Bronchial epithelial cell (primary cell): ENCODE results near the gene MYO10. TPM values are rescaled to one million over a fixed set of nuclear protein-coding genes. Genes with fewer than 3 reads are reported as not detected.

ENCODE experiments used
- DNase-seq: peaks from one replicate; pipeline ENCODE4 v3.0.0-alpha.2; 2010; ENCODE audit warnings: low read depth
- FAIRE-seq: peaks from 2 replicates; lab custom pipeline; 2011; peaks lifted over from hg19 to GRCh38; lab: Jason Lieb, UNC
- H3K27me3 ChIP-seq: 2 replicates; pipeline ENCODE4 v1.5.1; 2011; ENCODE audit warnings: low read length; ENCODE audit not compliant: control insufficient read depth, insufficient read depth
- H3K36me3 ChIP-seq: 2 replicates; pipeline ENCODE4 v1.5.1; 2011; ENCODE audit warnings: low read length; ENCODE audit not compliant: control insufficient read depth, insufficient read depth
- H3K4me3 ChIP-seq: 2 replicates; pipeline ENCODE4 v1.5.1; 2011; ENCODE audit warnings: mild to moderate bottlenecking, low read depth, low read length, control low read depth
- total RNA-seq: library from RNA; depleted of rRNA; stranded (reverse); fragments of >200 nt; gene quantifications from 2 replicates; pipeline ENCODE4 v1.2.1, GENCODE V29; 2014
- TF ChIP-seq, protein P1 (sequence below): IDR thresholded peaks from 2 replicates; pipeline ENCODE4 v1.5.1; 2011; ENCODE audit warnings: mild to moderate bottlenecking, moderate library complexity, low read length, control low read depth, inconsistent platforms; ENCODE audit not compliant: insufficient read depth, severe bottlenecking

Gene MYO10
- total RNA-seq, 1 donor from 2014 or later, result 39.5 TPM

DNA sequence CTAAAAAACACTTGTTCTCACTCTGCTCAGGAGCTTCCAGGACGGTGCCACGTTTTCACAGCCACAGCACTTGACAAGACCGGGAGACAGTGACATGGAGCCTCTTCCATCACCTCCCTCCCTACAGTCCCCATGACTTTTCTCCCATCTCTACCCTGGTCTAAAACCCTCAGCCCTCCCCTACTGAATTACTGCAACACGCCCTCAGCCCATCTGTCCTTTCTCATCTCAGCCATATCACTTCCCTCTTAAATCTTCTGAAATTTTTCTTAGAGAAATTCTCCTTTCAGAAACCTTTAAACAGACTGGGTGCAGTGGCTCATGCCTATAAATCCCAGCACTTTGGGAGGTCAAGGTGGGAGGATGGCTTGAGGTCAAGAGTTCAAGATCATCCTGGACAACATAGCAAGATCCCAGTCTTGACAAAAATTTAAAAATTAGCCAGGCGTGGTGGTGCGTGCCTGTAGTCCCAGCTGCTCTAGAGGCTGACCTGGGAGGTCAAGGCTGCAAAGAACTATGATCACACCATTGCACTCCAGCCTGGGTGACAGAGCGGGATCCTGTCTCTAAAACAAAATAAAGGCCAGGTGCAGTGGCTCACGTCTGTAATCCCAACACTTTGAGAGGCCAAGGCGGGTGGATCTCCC is 125.8 kb downstream of the MYO10 start:
- H3K27me3 ChIP-seq, result no peaks in the 10 kb centered on the region
- H3K36me3 ChIP-seq, result no peaks in the 10 kb centered on the region
- FAIRE-seq, result no peak
- H3K4me3 ChIP-seq, result no peak overlapping the region
- TF ChIP-seq, protein P1, sequence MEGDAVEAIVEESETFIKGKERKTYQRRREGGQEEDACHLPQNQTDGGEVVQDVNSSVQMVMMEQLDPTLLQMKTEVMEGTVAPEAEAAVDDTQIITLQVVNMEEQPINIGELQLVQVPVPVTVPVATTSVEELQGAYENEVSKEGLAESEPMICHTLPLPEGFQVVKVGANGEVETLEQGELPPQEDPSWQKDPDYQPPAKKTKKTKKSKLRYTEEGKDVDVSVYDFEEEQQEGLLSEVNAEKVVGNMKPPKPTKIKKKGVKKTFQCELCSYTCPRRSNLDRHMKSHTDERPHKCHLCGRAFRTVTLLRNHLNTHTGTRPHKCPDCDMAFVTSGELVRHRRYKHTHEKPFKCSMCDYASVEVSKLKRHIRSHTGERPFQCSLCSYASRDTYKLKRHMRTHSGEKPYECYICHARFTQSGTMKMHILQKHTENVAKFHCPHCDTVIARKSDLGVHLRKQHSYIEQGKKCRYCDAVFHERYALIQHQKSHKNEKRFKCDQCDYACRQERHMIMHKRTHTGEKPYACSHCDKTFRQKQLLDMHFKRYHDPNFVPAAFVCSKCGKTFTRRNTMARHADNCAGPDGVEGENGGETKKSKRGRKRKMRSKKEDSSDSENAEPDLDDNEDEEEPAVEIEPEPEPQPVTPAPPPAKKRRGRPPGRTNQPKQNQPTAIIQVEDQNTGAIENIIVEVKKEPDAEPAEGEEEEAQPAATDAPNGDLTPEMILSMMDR, result no peak
- DNase-seq, result no peak

- H3K4me3 ChIP-seq, result no peak overlapping the region
- H3K36me3 ChIP-seq, result no peaks in the 10 kb centered on the region
- FAIRE-seq, result peak; percentile 50
- TF ChIP-seq, protein P1, result no peak
- DNase-seq, result no peak
- H3K27me3 ChIP-seq, result no peaks in the 10 kb centered on the region
Measured at GRCh38 chr5:16809395-16810207, 126.5 kb downstream of the MYO10 start.

DNA sequence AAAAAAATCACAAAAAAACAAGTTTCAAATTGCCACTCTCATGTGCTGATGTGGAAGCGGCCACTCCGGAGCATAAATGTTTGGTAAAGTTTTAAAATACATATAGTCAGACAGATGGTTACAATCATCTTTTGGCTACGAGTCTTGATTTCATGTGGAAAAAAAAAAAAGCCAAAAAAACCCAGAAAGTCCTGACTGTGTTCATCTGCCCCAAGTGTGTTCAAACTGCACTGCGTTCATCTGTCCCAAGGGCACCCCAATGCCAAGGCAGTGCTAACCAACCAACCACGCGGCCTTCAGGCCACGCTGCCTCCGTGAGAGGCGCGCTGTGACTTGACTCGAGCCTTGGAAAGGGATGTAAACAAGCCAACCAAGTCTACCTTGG is 127.1 kb downstream of the MYO10 start:
- TF ChIP-seq, protein P1, result no peak
- FAIRE-seq, result no peak
- Histone ChIP-seq H3K4me3 (no peak overlapping the region), H3K27me3 (no peaks in the 10 kb centered on the region), H3K36me3 (no peaks in the 10 kb centered on the region)
- no peak for DNase-seq

DNA sequence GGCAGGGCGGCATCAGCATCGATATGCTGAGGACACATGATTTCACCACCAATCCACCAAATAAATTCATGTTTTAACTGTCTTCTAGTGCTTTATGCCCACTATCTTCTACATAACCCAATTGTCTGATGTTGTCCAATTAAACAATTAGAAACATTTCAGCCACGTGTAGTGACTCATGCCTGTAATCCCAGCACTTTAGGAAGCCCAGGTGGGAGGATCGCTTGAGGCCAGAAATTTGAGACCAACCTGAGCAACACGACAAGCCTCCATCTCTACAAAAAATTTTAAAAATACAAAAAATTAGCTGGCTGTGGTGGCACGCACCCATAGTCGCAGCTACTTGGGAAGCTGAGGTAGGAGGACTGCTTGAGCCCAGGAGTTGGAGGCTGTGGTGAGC is 128.1 kb downstream of the MYO10 start:
- TF ChIP-seq, protein P1, result no peak
- H3K4me3 ChIP-seq, result no peak overlapping the region
- DNase-seq, result peak; percentile 63
- FAIRE-seq, result no peak
- no peaks in the 10 kb centered on the region for H3K36me3 ChIP-seq
- no peaks in the 10 kb centered on the region for H3K27me3 ChIP-seq

- TF ChIP-seq, protein P1, result no peak
- no peaks in the 10 kb centered on the region for H3K36me3 ChIP-seq
- H3K27me3 ChIP-seq, result no peaks in the 10 kb centered on the region
- FAIRE-seq, result no peak
- DNase-seq, result no peak
- H3K4me3 ChIP-seq, result no peak overlapping the region
Measured at GRCh38 chr5:16807547-16807864, 128.6 kb downstream of the MYO10 start.
